Vagina (tissue), 2 donors: Measurements from ENCODE around the gene UBA6. TPM values are rescaled to one million over a fixed set of nuclear protein-coding genes. Genes with fewer than 3 reads are reported as not detected.

Experiments used
- DNase-seq, 2 donors: peaks; one replicate each; pipeline ENCODE4 v3.0.0-alpha.2; 2017; ENCODE audit errors: extremely low spot score in 2 of 2
- H3K27ac ChIP-seq: fragments of 200-600 bp; sonication (generic); one replicate; pipeline ENCODE4 v1.5.1; 2019
- H3K27me3 ChIP-seq: fragments of 200-600 bp; sonication (generic); one replicate; pipeline ENCODE4 v1.5.1; 2019
- H3K36me3 ChIP-seq, 2 donors: fragments of 200-600 bp; sonication (generic); one replicate each; pipeline ENCODE4 v1.5.1; 2017 to 2019
- H3K4me1 ChIP-seq: fragments of 200-600 bp; sonication (generic); one replicate; pipeline ENCODE4 v1.5.1; 2019
- H3K4me3 ChIP-seq, 2 donors: fragments of 200-600 bp; sonication (generic); 1 replicate in 1 of 2; 2 replicates in 1 of 2; pipeline ENCODE4 v1.5.1; 2016 to 2019
- H3K9me3 ChIP-seq: fragments of 200-600 bp; sonication (generic); one replicate; pipeline ENCODE4 v1.5.1; 2019
- CTCF ChIP-seq, 3 experiments: fragments of 450-650 bp in 2 of 3; fragments of 200-600 bp in 1 of 3; sonication (generic) in 1 of 3; IDR thresholded peaks; one replicate each; pipeline ENCODE4 v1.5.1; 2017 to 2019; ENCODE audit warnings: antibody characterized with exemption in 3 of 3, mild to moderate bottlenecking in 2 of 3, moderate library complexity in 2 of 3
- POLR2A ChIP-seq, 2 donors: fragments of 450-650 bp; IDR thresholded peaks; one replicate each; pipeline ENCODE4 v1.6.1; 2017; ENCODE audit warnings: antibody characterized with exemption in 2 of 2, mild to moderate bottlenecking in 2 of 2, moderate library complexity in 2 of 2
- POLR2AphosphoS5 ChIP-seq, 2 donors: sonication (generic); formaldehyde crosslinking; IDR thresholded peaks; one replicate each; pipeline ENCODE4 v1.9.0; 2017; ENCODE audit warnings: antibody characterized with exemption in 2 of 2, mild to moderate bottlenecking in 2 of 2, low read depth in 1 of 2; ENCODE audit not compliant: insufficient read depth in 1 of 2
- intact Hi-C: fragments of 100-400 bp; cut with DNase I; formaldehyde crosslinking; loops from one replicate; pipeline ENCODE4 v1.15.1; 2023
- total RNA-seq: library from RNA; depleted of rRNA; stranded (reverse); fragments of >200 nt; gene quantifications from one replicate; pipeline ENCODE4 v1.2.3, GENCODE V29; 2016

The UBA6 gene
- total RNA-seq, 1 donor from 2014 or later, result 36.3 TPM

- Histone ChIP-seq H3K4me3 (no peak overlapping the region), H3K9me3 (no peaks in the 10 kb centered on the region), H3K36me3 (no peaks in the 10 kb centered on the region), H3K4me1 (peaks cover 15% of the 10 kb centered on the region), H3K27ac (no peak overlapping the region), H3K27me3 (no peaks in the 10 kb centered on the region)
- TF ChIP-seq POLR2A (IDR thresholded peaks at IDR 0.05) (no peak), POLR2AphosphoS5 (IDR thresholded peaks at IDR 0.05; ENCODE audit: insufficient read depth in 1 of 2, low read depth in 1 of 2) (no peak), CTCF (IDR thresholded peaks at IDR 0.05) (no peak)
- intact Hi-C loops, result no loop called here
- no peak for DNase-seq
Observed at GRCh38 chr4:67704843-67705242, 3.9 kb upstream of the UBA6 start.

DNA sequence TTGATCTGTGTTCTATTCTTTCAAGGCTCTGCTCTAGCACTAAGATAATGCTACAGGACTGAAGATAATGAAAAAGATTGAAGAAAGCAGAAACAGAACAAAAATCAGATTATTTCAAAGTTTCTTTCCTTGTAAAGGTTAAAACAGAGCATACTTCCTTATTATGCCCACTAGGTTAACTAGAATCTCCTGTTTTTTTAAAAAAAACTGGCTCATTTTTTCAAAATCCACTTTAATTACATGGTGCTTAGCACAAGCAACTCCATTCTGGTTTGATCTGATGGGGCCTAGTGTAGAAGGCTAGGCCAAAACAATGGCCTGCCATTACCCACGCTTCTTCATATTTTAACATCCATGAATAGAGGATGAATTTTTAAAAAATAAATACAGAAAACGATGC lies 1.2 kb upstream of the UBA6 start:
- no peak for DNase-seq
- Histone ChIP-seq H3K27me3 (no peaks in the 10 kb centered on the region), H3K27ac (no peak overlapping the region), H3K4me1 (peaks cover 24% of the 10 kb centered on the region), H3K9me3 (no peaks in the 10 kb centered on the region), H3K36me3 (no peaks in the 10 kb centered on the region), H3K4me3 (no peak overlapping the region)
- intact Hi-C loops, result no loop called here
- TF ChIP-seq POLR2A (IDR thresholded peaks at IDR 0.05) (no peak), CTCF (IDR thresholded peaks at IDR 0.05) (no peak), POLR2AphosphoS5 (IDR thresholded peaks at IDR 0.05; ENCODE audit: insufficient read depth in 1 of 2, low read depth in 1 of 2) (no peak)

DNA sequence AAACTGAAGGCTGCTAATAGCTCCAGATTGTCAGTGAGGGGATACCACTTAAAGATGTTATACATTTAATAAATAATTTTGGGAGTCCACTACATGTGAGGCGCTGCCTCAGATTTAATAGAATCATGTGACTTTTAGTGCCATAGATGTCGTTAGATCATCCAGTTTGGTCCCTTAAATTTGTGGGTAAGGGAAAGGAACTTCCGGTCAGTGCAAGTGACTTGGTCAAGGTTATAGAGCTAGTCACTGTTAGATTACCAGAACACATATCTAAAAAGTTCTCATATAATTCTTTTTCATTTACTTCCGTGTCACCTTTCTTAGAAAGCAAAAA lies 529 bp upstream of the UBA6 start:
- DNase-seq, result no peak
- H3K36me3 ChIP-seq, result no peaks in the 10 kb centered on the region
- intact Hi-C loops, result no loop called here
- H3K27ac ChIP-seq, result peak overlapping the region; percentile 92
- H3K4me3 ChIP-seq, result peak overlapping the region; percentile 74 to 88
- TF ChIP-seq POLR2A (IDR thresholded peaks at IDR 0.05) (no peak), CTCF (IDR thresholded peaks at IDR 0.05) (no peak), POLR2AphosphoS5 (IDR thresholded peaks at IDR 0.05; ENCODE audit: insufficient read depth in 1 of 2, low read depth in 1 of 2) (no peak)
- no peaks in the 10 kb centered on the region for H3K27me3 ChIP-seq
- peaks cover 24% of the 10 kb centered on the region for H3K4me1 ChIP-seq
- no peaks in the 10 kb centered on the region for H3K9me3 ChIP-seq

DNA sequence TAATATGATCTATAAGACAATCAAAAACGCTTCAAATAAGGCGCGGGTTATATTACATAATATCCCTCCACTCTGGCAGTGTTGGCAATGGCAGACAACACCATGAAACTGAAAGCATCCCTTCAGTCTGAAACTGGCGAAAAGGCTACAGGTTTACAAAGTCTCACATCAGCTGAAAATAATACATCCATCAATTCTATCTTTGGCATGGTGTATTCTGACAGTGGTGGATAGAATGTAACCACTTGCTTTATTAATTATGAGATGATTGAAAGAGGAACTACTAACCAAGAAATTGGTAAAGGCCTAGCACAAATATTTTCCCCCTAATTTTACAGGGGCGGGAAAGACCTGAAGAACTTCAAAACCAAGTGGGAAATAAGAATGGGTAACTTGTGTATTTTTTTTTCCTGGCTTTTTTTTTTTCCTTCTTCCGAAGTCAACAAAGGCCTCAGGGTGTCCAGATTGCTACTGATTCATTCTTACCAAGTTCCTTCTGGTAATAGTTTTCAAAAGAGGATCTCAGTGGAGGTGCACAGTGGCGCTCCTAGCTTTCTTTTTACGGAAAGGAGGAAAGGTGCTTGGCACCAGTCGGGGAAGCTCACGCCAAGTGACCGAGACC lies 728 bp downstream of the UBA6 start:
- intact Hi-C loops, result no loop called here
- H3K27me3 ChIP-seq, result no peaks in the 10 kb centered on the region
- DNase-seq, result no peak

More for the DNA sequence above, 728 bp downstream of the UBA6 start:
- H3K27ac ChIP-seq, result peak overlapping the region; percentile 92
- H3K36me3 ChIP-seq, result peaks cover 0 to under 1% of the 10 kb centered on the region in 2 donors
- H3K9me3 ChIP-seq, result no peaks in the 10 kb centered on the region
- no peak for TF ChIP-seq POLR2AphosphoS5 (IDR thresholded peaks at IDR 0.05; ENCODE audit: insufficient read depth in 1 of 2, low read depth in 1 of 2)
- TF ChIP-seq POLR2A (IDR thresholded peaks at IDR 0.05), result no peak
- no peak for TF ChIP-seq CTCF (IDR thresholded peaks at IDR 0.05)
- H3K4me3 ChIP-seq, result peak overlapping the region; percentile 74 to 88
- H3K4me1 ChIP-seq, result peaks cover 24% of the 10 kb centered on the region
